ENCODE data around the gene SPI1.

SPI1 gene

DNA sequence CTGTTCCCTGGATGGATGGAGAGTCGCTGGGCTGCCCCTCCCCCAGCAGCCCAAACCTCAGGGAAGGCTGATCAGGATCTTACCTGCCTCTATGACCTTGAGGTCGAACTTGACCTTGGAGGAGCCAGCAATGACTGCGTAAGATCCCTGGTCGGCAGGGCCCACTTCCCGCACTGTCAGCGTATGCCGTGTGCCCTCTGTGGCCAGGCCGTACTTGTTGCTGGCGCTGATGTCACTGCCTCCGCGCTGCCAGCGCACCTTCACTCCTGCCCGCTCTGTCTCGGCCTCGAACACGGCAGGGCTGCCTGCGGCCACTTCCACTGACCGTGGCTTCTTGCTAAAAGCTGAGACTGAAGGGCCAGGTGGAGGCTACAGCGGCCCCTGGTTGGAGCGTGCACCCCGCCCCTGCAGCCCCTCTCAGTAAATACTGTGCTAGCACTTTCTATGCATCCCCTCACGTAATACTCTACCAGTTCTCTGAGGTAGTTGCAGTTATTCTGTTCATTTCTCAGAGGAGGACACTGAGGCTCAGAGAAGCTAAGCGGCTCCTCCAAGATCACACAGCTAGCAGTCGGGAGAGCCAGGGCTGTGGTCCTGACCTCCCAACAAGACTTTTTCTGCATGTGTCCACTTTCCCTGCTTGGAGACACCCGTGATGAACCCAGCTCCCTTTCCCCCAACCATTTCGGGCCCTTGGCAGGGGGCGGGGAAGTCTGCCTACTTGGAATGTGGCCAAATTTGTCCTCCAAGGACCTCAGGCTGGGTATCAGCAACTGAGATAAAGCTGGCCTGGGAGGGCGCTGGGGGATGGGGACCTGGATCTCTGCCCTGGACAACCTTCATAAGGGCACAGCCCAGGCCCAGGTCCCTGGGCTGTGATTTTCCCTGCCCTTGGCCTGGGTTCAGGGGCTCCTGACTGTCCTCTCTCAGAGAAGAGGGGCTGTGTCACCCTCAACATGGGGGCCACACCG, 26.9 kb downstream of the SPI1 start:
- no peak overlapping the region for H3K4me3 ChIP-seq (ENCODE audit: low read length)
- TF ChIP-seq ZNF274 (IDR thresholded peaks at IDR 0.05; ENCODE audit: low read depth, low read length) = no peak

DNA sequence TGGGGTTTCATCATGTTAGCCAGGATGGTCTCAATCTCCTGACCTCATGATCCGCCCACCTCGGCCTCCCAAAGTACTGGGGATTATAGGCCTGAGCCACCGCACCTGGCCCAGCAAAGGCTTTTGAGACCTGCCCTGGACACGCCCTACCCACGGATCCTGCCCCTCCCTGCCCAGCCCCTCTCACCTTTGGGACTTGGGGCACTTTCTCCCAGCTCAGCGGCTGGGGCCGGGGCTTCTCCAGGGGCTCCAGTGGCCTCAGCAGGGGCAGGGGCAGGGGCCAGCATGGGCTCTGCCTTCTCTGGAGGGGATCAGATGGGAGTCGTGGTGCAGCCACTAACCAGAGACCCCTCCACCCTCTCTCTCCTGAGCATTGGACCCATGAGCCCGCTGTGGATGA, 28.0 kb downstream of the SPI1 start:
- TF ChIP-seq ZNF274 (IDR thresholded peaks at IDR 0.05; ENCODE audit: low read depth, low read length) = no peak
- no peak overlapping the region for H3K4me3 ChIP-seq (ENCODE audit: low read length)

DNA sequence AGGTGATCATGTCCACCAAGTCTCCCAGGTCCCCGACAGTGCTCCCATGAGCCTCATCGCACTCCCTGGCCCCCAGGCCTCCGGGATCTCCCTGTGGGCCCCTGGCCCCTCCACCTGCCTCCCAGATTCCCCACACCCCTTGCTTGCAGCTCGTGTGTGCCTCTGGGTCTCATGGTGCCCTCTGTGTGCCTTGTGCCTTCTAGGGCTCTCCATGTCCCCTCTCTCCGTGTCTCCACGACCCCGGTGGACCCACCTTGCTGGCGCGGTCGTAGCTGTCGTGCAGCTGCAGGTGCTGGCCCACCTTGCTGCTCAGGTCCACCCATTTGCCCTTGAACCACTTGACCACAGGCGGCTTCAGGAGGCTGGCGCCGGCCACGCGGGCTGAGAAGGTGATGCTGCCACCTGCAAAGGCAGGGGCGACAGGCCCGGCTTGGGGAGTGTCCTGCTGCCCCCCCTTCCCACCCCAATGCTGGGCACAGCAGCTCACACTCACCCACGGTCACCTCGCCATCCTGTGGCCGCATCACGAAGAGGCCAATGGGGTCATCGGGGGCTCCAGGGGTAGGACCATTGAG, 28.7 kb downstream of the SPI1 start:
- no peak for TF ChIP-seq ZNF274 (IDR thresholded peaks at IDR 0.05; ENCODE audit: low read depth, low read length)

DNA sequence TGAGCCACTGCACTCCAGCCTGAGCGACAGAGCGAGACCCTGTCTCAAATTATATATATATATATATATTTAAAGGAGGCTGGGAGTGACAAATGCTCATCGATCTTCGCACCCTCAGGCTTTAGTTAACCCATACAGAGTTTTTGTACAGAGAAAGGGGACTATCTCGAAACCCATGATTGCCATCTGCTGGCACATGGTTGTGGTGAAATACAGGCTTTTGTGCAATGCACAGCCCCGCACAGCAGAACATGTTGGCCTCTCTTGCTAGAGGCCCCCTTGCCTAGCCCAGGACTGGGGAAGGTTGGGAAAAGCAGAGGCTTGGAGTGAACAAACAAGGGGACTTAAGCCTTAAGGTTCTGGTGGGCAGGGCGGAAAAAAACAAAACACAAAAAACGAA, 29.5 kb downstream of the SPI1 start:
- no peak for TF ChIP-seq ZNF274 (IDR thresholded peaks at IDR 0.05; ENCODE audit: low read depth, low read length)
- H3K4me3 ChIP-seq (ENCODE audit: low read length) = no peak overlapping the region

More for the DNA sequence above, 28.7 kb downstream of the SPI1 start:
- no peak overlapping the region for H3K4me3 ChIP-seq (ENCODE audit: low read length)

DNA sequence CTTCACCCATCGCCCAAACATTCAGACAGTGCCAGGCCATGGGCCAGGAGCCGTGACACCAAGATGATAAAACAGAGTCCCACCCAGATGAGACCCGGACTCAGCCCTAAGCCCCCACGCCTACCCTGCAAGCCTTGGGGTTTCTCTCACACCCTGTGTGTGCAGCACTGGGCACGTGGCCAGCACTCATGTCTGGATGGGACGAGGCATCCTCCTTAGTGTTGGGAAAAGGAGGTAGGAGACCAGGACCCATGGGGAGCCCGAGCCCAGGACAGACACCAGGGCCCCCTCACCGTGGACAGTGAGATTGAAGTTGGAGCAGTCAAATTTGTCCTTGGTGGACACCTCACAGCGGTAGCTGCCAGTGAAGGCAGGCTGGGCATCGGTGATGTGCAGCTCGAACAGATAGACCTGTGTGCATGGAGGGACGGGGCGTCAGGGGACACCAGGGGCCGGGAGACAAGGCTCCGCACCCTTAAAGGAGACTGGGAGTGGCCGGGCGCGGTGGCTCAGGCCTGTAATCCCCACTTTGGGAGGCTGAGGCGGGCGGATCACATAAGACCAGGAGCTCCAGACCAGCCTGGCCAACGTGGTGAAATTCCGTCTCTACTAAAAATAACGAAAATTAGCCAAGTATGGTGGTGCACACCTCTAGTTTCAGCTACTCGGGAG, 30.1 kb downstream of the SPI1 start:
- no peak overlapping the region for H3K4me3 ChIP-seq (ENCODE audit: low read length)
- no peak for TF ChIP-seq ZNF274 (IDR thresholded peaks at IDR 0.05; ENCODE audit: low read depth, low read length)

DNA sequence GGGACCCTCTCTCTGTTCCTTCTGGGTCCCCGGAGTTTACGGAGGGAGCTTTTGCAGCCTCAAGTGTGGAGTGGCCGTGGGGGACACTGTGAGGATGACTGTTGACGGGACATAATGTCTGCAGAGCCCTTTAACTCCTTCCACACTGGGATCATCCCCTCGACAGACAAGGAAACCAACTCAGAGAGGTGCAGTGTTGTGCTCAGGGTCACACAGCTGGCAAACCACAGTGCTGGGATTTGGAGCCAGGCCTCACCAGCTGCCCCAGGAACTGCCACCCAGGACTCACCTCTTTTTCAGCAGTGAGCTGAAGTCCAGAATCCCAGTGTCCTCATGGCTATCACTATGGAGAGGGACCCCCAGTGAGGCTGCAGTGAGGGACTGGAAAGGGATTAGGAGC, 31.2 kb downstream of the SPI1 start:
- no peak for TF ChIP-seq ZNF274 (IDR thresholded peaks at IDR 0.05; ENCODE audit: low read depth, low read length)
- no peak overlapping the region for H3K4me3 ChIP-seq (ENCODE audit: low read length)

DNA sequence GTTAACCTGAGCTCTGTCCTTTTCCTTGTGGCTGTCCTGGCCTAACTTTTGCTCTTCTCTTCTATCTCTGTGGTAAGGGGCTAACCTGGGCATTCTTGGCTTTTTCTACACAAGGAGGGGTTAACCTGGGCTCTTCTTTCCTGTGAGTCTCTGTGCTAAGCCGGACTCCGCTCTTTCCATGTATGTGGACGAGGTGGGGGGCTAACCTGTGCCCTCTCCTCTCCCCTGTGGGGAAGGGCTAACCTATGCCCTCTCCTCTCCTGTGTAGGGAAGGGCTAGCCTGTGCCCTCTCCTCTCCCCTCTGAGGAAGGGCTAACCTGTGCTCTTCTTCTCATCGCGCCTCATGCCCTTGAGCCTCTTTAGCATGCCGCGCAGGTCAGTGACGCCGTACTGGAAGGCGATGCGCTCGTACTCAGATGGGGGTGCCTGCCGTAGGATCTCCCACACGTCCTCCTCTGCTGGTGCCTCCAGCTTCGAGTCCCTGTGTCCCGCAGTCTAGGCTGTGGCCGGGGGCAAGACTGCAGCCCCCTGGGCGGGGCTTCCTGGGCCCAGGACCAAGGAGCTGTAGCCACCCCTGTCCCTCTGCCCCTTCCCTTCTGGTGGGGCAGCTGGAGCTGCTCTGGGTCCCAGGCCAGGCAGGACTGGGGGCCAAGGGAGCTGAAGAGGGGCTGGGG, 32.3 kb downstream of the SPI1 start:
- H3K4me3 ChIP-seq (ENCODE audit: low read length) = no peak overlapping the region
- no peak for TF ChIP-seq ZNF274 (IDR thresholded peaks at IDR 0.05; ENCODE audit: low read depth, low read length)

DNA sequence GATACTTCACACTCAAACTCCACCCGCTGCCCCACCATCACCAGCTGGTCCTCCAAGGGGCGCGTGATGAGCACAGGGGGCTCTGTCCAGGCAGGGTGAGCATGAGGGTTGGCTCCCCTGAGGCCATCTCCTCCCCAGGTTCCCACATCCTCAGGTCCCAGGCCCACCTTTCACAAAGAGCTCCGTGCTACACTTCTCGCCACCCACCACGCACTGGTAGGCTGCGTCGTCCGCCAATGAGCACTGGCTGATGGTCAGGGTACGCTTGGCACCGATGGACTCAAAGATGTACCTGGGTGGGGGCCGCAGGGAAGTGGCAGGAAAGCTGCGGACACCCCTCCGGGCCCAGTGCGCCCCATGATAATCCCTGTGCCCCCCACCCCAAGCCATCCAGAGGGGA, 35.5 kb downstream of the SPI1 start:
- TF ChIP-seq ZNF274 (IDR thresholded peaks at IDR 0.05; ENCODE audit: low read depth, low read length) = no peak
- no peak overlapping the region for H3K4me3 ChIP-seq (ENCODE audit: low read length)

DNA sequence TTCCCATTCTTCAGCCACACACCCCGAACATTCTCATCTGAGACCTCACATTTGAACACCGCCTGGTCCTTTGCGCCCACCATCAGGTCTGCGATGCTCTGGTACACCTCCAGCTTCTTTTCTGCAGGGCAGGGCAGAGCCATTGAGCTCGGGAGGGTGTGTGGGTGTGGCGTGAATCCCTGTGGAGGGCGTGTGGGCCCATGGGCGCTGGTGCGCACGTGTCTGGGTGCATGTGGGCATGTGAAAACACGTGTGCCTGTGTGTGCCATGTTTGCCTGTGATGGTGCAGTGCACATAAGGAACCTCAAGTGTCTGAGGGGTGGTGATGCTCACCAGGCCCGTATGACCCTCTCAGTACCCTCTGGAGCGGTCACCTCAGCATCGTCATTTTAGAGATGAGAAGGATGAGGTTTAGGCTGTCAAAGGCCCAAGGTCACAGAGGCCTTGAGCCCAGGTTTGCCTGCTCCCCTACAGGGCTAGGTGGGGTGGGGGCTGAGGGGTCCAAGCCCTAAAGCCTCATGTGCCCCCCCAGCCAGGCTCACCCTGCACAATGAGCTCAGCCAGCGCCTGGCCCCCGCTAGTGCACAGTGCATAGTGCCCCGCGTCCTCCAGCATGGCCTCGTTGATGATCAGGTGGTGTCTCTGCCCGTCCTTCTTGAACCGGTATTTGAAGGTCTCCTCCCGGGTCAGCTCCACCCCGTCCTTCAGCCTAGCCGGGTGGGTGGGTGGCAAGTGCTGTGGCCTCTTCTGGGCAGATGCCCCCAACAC, 36.1 kb downstream of the SPI1 start:
- no peak overlapping the region for H3K4me3 ChIP-seq (ENCODE audit: low read length)
- no peak for TF ChIP-seq ZNF274 (IDR thresholded peaks at IDR 0.05; ENCODE audit: low read depth, low read length)

DNA sequence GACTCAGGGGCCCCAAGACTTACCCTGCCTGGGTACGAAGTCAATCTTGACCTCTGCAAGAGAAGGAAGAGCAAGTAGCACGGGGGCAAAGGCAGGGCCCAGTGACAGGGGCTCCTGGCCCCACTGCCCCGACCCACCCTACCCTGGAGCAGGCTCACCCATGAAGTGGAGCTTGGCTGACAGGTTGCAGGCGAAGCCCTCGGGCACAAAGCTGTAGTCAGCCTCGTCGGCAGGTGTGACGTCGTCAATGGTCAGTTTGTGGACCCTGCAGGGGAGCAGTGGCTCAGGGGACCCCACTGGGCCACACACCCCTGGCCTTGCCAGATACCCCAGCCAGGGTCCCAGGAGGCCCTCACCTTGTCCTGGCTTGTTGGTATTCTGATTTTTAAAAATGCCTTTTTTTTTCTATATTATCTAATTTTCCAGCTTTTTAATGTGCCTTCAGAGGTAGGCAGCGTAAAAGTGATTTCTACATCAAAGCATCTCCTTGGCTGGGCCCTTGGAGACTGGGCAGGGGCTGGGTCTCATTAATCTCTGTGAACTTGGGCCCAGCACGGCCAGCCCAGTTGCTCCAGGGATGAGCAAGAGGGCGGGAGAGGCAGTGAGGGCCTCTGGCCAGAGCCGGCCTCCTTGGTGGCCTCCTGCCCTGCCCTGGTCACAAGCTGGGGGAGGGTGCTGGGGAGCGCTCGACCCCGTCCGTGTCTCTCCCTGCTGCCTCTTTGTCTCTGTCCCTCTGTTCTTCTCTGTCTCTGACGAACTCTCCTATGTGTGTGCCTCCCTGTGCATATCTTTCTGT, 37.2 kb downstream of the SPI1 start:
- no peak for TF ChIP-seq ZNF274 (IDR thresholded peaks at IDR 0.05; ENCODE audit: low read depth, low read length)
- H3K4me3 ChIP-seq (ENCODE audit: low read length) = no peak overlapping the region

DNA sequence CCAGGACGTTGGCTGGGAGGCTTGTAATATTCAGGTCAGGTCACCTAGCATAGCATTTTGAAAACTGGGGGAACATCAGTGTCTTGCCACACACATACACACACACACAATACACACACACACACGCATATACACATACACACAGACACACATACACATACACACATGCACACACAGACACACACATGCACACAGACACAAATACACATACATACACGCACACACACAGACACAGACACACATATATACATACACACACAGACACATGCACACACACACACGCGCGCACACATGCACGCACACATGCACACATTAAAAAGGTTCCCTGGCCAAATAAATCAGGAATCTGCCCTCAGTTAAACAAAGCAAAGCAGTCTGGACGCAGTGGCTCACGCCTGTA, 38.3 kb downstream of the SPI1 start:
- no peak overlapping the region for H3K4me3 ChIP-seq (ENCODE audit: low read length)
- no peak for TF ChIP-seq ZNF274 (IDR thresholded peaks at IDR 0.05; ENCODE audit: low read depth, low read length)

DNA sequence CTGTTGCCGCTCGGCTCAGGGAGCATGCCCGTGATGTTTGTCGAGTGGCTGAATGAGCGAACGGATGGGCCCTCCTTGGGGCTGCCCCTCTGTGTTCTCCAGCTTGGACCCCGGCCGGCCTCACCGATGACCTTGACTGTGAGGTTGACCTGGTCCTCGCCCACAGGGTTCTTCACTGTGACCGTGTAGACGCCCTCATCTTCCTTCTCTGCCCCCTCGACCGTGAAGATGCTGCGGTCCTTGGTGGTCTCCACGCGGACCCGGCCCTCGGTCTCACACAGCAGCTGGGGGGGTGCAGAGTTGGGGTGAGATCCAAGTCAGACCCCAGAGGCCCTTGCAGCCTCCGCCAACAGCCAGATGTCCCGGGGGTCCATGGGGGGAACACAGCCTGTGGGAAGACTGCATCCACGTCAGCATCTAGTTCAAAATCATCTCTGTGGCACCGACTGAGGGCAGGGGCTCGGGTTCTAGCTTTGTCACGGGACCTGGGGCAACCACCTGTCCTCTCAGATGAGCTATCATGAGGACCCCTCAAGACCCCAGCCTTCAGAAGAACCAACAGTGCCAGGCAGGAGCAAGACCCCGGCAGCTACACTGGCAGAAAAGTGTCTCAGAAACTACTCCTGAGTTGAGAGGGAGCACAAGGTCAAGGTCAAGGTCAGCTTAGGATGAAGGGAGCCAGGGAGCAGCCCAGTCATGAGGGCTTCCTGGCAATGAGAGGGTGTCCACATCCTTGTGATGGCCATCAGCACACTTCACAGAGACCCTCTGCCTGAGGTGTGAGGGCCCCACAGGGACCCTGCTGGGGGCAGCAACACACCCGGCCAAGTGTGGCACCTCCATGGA, 39.7 kb downstream of the SPI1 start:
- no peak for TF ChIP-seq ZNF274 (IDR thresholded peaks at IDR 0.05; ENCODE audit: low read depth, low read length)
- no peak overlapping the region for H3K4me3 ChIP-seq (ENCODE audit: low read length)
